ENCODE measurements around the gene GLMP. TPM values are rescaled to one million over a fixed set of nuclear protein-coding genes. Genes with fewer than 3 reads are reported as not detected.

GLMP gene
- total and polyA plus RNA-seq, 2 of the 13 experiments (the other 11 are each of a cell fraction or from before 2014, with no cell fraction given), result 44.6 to 75.8 TPM

- no peak for TF ChIP-seq ZBTB40 (IDR thresholded peaks at IDR 0.05)
- TF ChIP-seq ZBTB40 (CRISPR knock-in tag; IDR thresholded peaks at IDR 0.05), result peak; percentile 36; the same call in 1 of the 2 replicates
- TF ChIP-seq ZNF142 (CRISPR knock-in tag; IDR thresholded peaks at IDR 0.05), result 0 out of 2 replicates have a peak, but pooled peaks have one; percentile 23
- TF ChIP-seq ZNF605 (CRISPR knock-in tag; IDR thresholded peaks at IDR 0.05), result 0 out of 2 replicates have a peak, but pooled peaks have one; percentile 63
- no peak for TF ChIP-seq ZNF879 (CRISPR knock-in tag; IDR thresholded peaks at IDR 0.05)
- TF ChIP-seq ZNF333 (CRISPR knock-in tag; IDR thresholded peaks at IDR 0.05; ENCODE audit: borderline replicate concordance), result peak; percentile 72; the same call in 1 of the 2 replicates
- no peak for TF ChIP-seq ZUFSP (CRISPR knock-in tag; IDR thresholded peaks at IDR 0.05; ENCODE audit: borderline replicate concordance)
- 0 out of 2 replicates have a peak, but pooled peaks have one; percentile 46 for TF ChIP-seq ARNT2 (CRISPR knock-in tag; IDR thresholded peaks at IDR 0.05; ENCODE audit: low read depth)
- no peak for TF ChIP-seq FOXP1 (IDR thresholded peaks at IDR 0.05)
- TF ChIP-seq FOXP1 (CRISPR knock-in tag; IDR thresholded peaks at IDR 0.05), result no peak
- TF ChIP-seq ZNF563 (CRISPR knock-in tag; IDR thresholded peaks at IDR 0.05), result peak; percentile 69
- 0 out of 2 replicates have a peak, but pooled peaks have one; percentile 4 for TF ChIP-seq BRD4 (CRISPR knock-in tag; IDR thresholded peaks at IDR 0.05)
Measured at GRCh38 chr1:156245451-156246232, 49.8 kb downstream of the GLMP start (continued).
